SU-DHL-6 (cell line): ENCODE data around the gene GNG14.
A peak's percentile ranks its signal among the peaks of the same experiment; 100 is the strongest.

Source experiments
- H2AFZ ChIP-seq: fragments of 200-600 bp; sonication (generic); 2 replicates; pipeline ENCODE4 v1.6.1; 2014; ENCODE audit warnings: low read depth, mild to moderate bottlenecking, moderate library complexity, mixed read lengths, antibody characterized with exemption, low read length; ENCODE audit not compliant: severe bottlenecking
- H3F3A ChIP-seq: fragments of 200-600 bp; shearing (Covaris generic); 2 replicates; pipeline ENCODE4 v1.6.0; 2016; ENCODE audit warnings: antibody characterized with exemption, mild to moderate bottlenecking; ENCODE audit not compliant: insufficient read depth
- H3K27ac ChIP-seq: fragments of 200-600 bp; sonication (generic); 2 replicates; pipeline ENCODE4 v1.5.1; 2016; ENCODE audit warnings: low read depth, mild to moderate bottlenecking, low read length, moderate library complexity, mixed read lengths
- H3K27me3 ChIP-seq: fragments of 200-600 bp; sonication (generic), shearing (Covaris generic); 2 replicates; pipeline ENCODE4 v1.6.0; 2014; ENCODE audit warnings: mild to moderate bottlenecking, low read length
- H3K36me3 ChIP-seq: fragments of 200-600 bp; sonication (generic); 2 replicates; pipeline ENCODE4 v1.6.1; 2014; ENCODE audit warnings: mild to moderate bottlenecking, low read length, mixed read lengths
- H3K4me2 ChIP-seq: fragments of 300-600, 200-600 bp; shearing (Covaris generic), sonication (generic); 2 replicates; pipeline ENCODE4 v1.6.0; 2014; ENCODE audit warnings: low read length, low read depth, mild to moderate bottlenecking; ENCODE audit not compliant: poor library complexity, severe bottlenecking
- H3K4me3 ChIP-seq: fragments of 200-600 bp; sonication (generic); 2 replicates; pipeline ENCODE4 v1.5.1; 2014; ENCODE audit warnings: antibody characterized with exemption, low read length, mild to moderate bottlenecking, mixed read lengths; ENCODE audit not compliant: insufficient read depth, poor library complexity, severe bottlenecking
- H3K79me2 ChIP-seq: fragments of 200-600 bp; sonication (generic); 2 replicates; pipeline ENCODE4 v1.6.1; 2014; ENCODE audit warnings: mild to moderate bottlenecking, low read length, moderate library complexity; ENCODE audit not compliant: insufficient read depth
- H3K9ac ChIP-seq: fragments of 200-600 bp; sonication (generic); 2 replicates; pipeline ENCODE4 v1.7.0; 2014; ENCODE audit warnings: mild to moderate bottlenecking, low read length
- H3K9me2 ChIP-seq: fragments of 200-600 bp; sonication (generic); replicated peaks from 2 replicates; pipeline ENCODE4 v1.6.1; 2014; ENCODE audit warnings: low read length; ENCODE audit not compliant: insufficient read depth
- H3K9me3 ChIP-seq: fragments of 200-600 bp; sonication (generic); 2 replicates; pipeline ENCODE4 v1.6.1; 2014; ENCODE audit warnings: low read length, mixed read lengths; ENCODE audit not compliant: insufficient read depth
- H4K20me1 ChIP-seq: fragments of 200-600 bp; sonication (generic); 2 replicates; pipeline ENCODE4 v1.6.1; 2014; ENCODE audit warnings: low read depth, mild to moderate bottlenecking, antibody characterized with exemption, low read length, moderate library complexity, mixed read lengths
- CTCF ChIP-seq: fragments of 200-600 bp; sonication (generic); IDR thresholded peaks from one replicate; pipeline ENCODE4 v1.5.1; 2017; ENCODE audit warnings: antibody characterized with exemption, mild to moderate bottlenecking, low read length, moderate library complexity; ENCODE audit not compliant: insufficient read depth, poor library complexity, severe bottlenecking
- EZH2phosphoT487 ChIP-seq: fragments of 200-600 bp; sonication (generic), shearing (Covaris generic); conservative IDR thresholded peaks from 2 replicates; pipeline ENCODE4 v1.6.1; 2018; ENCODE audit warnings: mild to moderate bottlenecking, antibody characterized with exemption, low read length, moderate library complexity, mixed read lengths

GNG14 gene

GRCh38 chr19:12687496-12688196 lies at the start of gene GNG14:
TSS of gene GNG14 (plus strand) at chr19:12687998. CDS start at chr19:12688049, 51 bp downstream.
- no peak within 1 kb of the TSS for H3K4me2 ChIP-seq
- no peak within 1 kb of the TSS for H3K4me3 ChIP-seq
- H3K9me2 ChIP-seq, result no peaks in the 10 kb centered on the region
- H3K79me2 ChIP-seq, result no peaks in the 10 kb centered on the region
- no peaks in the 10 kb centered on the region for H3K27me3 ChIP-seq
- no peaks in the 10 kb centered on the region for H3K9me3 ChIP-seq
- H4K20me1 ChIP-seq, result no peaks in the 10 kb centered on the region
- no peak within 1 kb of the TSS for H3K27ac ChIP-seq
- no peaks in the 10 kb centered on the region for H3K36me3 ChIP-seq
- no peak within 1 kb of the TSS for H3K9ac ChIP-seq
- H2AFZ ChIP-seq, result no peak within 1 kb of the TSS
- TF ChIP-seq EZH2phosphoT487, result no peak
- H3F3A ChIP-seq, result no peaks in the 10 kb centered on the region

- no peaks in the 10 kb centered on the region for H3K79me2 ChIP-seq
- no peaks in the 10 kb centered on the region for H4K20me1 ChIP-seq
- no peak overlapping the region for H3K4me3 ChIP-seq
- peaks cover 6% of the 10 kb centered on the region; the same call in 1 of the 2 replicates for H3F3A ChIP-seq
- TF ChIP-seq EZH2phosphoT487, result no peak
- no peak for TF ChIP-seq CTCF
- H3K27ac ChIP-seq, result no peak overlapping the region
- no peaks in the 10 kb centered on the region for H3K9me3 ChIP-seq
- no peaks in the 10 kb centered on the region for H3K9me2 ChIP-seq
- no peak overlapping the region for H2AFZ ChIP-seq
- no peaks in the 10 kb centered on the region for H3K27me3 ChIP-seq
- H3K4me2 ChIP-seq, result no peak overlapping the region
- no peak overlapping the region for H3K9ac ChIP-seq
- H3K36me3 ChIP-seq, result no peaks in the 10 kb centered on the region
Measured at GRCh38 chr19:12638611-12639182, 49.1 kb upstream of the GNG14 start.

GRCh38 chr19:12639901-12640613 lies 47.7 kb upstream of the GNG14 start:
- Histone ChIP-seq H2AFZ (peak overlapping the region; percentile 85), H3K9me2 (no peaks in the 10 kb centered on the region), H3K4me2 (peak overlapping the region; percentile 46), H3K79me2 (no peaks in the 10 kb centered on the region), H3K4me3 (no peak overlapping the region), H3F3A (0 out of 2 replicates have a peak, but pooled peaks cover 6% of the 10 kb centered on the region), H3K36me3 (no peaks in the 10 kb centered on the region), H4K20me1 (no peaks in the 10 kb centered on the region), H3K9me3 (no peaks in the 10 kb centered on the region), H3K9ac (peak overlapping the region; percentile 44), H3K27me3 (no peaks in the 10 kb centered on the region), H3K27ac (no peak overlapping the region)
- no peak for TF ChIP-seq EZH2phosphoT487
- peak; percentile 78 for TF ChIP-seq CTCF

- Histone ChIP-seq H3K36me3 (no peaks in the 10 kb centered on the region), H3K27me3 (no peaks in the 10 kb centered on the region), H3K4me3 (no peak overlapping the region), H3K27ac (no peak overlapping the region), H3K9me2 (no peaks in the 10 kb centered on the region), H3K4me2 (no peak overlapping the region), H3K9ac (no peak overlapping the region), H3K79me2 (no peaks in the 10 kb centered on the region), H3K9me3 (no peaks in the 10 kb centered on the region), H4K20me1 (no peaks in the 10 kb centered on the region), H2AFZ (no peak overlapping the region), H3F3A (no peaks in the 10 kb centered on the region)
- TF ChIP-seq EZH2phosphoT487 (no peak), CTCF (no peak)
Measured at GRCh38 chr19:12641456-12641855, 46.3 kb upstream of the GNG14 start.
